SK-N-SH (cell line): Measurements from ENCODE around the gene RAG2. TPM values are rescaled to one million over a fixed set of nuclear protein-coding genes. Genes with fewer than 3 reads are reported as not detected.

Experiments used
- CTCF ChIA-PET: fragments of 300-600, 350-600 bp; formaldehyde crosslinking; extraction: SDS; loops from one replicate; lab custom pipeline; 2021; lab: Yijun Ruan, JAX
- POLR2A ChIA-PET: fragments of 350-600 bp; sonication (Branson Sonifier 250); formaldehyde crosslinking; extraction: SDS; loops from one replicate; lab custom pipeline; 2020; ENCODE audit warnings: antibody characterized with exemption, inconsistent platforms; lab: Yijun Ruan, JAX
- DNase-seq: peaks from one replicate; pipeline ENCODE4 v3.0.0; 2012
- H2AFZ ChIP-seq: fragments of 200-600 bp; sonication (generic); 2 replicates; pipeline ENCODE4 v1.8.1; 2016; ENCODE audit warnings: antibody characterized with exemption, mild to moderate bottlenecking, low read depth
- H3F3A ChIP-seq: fragments of 200-600 bp; sonication (generic); replicated peaks from 2 replicates; pipeline ENCODE3; 2016; ENCODE audit warnings: antibody characterized with exemption, mild to moderate bottlenecking; ENCODE audit not compliant: insufficient read depth
- H3K27ac ChIP-seq, 2 experiments: fragments of 200-500 bp in 1 of 2; fragments of 200-600 bp in 1 of 2; sonication (Bioruptor generic) in 1 of 2; sonication (generic), shearing (Covaris generic) in 1 of 2; 2 replicates each; pipeline versions ENCODE4 v1.5.1 to v1.6.1; 2014 to 2016; ENCODE audit warnings: low read depth in 2 of 2, inconsistent platforms in 1 of 2, low read length in 1 of 2, mild to moderate bottlenecking in 1 of 2, mixed read lengths in 1 of 2
- H3K27me3 ChIP-seq: fragments of 200-600 bp; sonication (generic), shearing (Covaris generic); 2 replicates; pipeline ENCODE4 v1.6.1; 2016; ENCODE audit warnings: mixed run types; ENCODE audit not compliant: insufficient read depth
- H3K36me3 ChIP-seq, 2 experiments: fragments of 200-500 bp in 1 of 2; fragments of 200-600 bp in 1 of 2; sonication (Bioruptor generic) in 1 of 2; sonication (generic) in 1 of 2; replicated peaks in 1 of 2; 2 replicates each; pipeline versions ENCODE3 to v1.5.1; 2014 to 2016; ENCODE audit warnings: low read length in 1 of 2, mild to moderate bottlenecking in 1 of 2; ENCODE audit not compliant: insufficient read depth in 2 of 2, control insufficient read depth in 1 of 2
- H3K4me1 ChIP-seq, 2 experiments: fragments of 200-500 bp in 1 of 2; fragments of 200-600 bp in 1 of 2; sonication (Bioruptor generic) in 1 of 2; sonication (generic), shearing (Covaris generic) in 1 of 2; 2 replicates each; pipeline versions ENCODE4 v1.5.1 to v1.6.1; 2014 to 2016; ENCODE audit warnings: low read depth in 1 of 2, low read length in 1 of 2, mixed run types in 1 of 2; ENCODE audit not compliant: insufficient read depth in 2 of 2, control insufficient read depth in 1 of 2
- H3K4me2 ChIP-seq: fragments of 200-600 bp; sonication (generic), shearing (Covaris generic); 2 replicates; pipeline ENCODE4 v1.6.1; 2017; ENCODE audit warnings: mixed run types
- H3K4me3 ChIP-seq, 2 experiments: fragments of 200-500 bp in 1 of 2; fragments of 200-600 bp in 1 of 2; sonication (Bioruptor generic) in 1 of 2; sonication (generic), shearing (Covaris generic) in 1 of 2; 2 replicates each; pipeline versions ENCODE4 v1.5.1 to v1.8.1; 2014 to 2016; ENCODE audit warnings: low read depth in 2 of 2, inconsistent platforms in 1 of 2, low read length in 1 of 2, mild to moderate bottlenecking in 1 of 2, mixed read lengths in 1 of 2, moderate library complexity in 1 of 2
- H3K79me2 ChIP-seq: fragments of 200-600 bp; sonication (generic); 2 replicates; pipeline ENCODE4 v1.8.1; 2017; ENCODE audit warnings: mild to moderate bottlenecking; ENCODE audit not compliant: insufficient read depth
- H3K9ac ChIP-seq: fragments of 200-600 bp; sonication (generic); 2 replicates; pipeline ENCODE4 v1.6.1; 2017; ENCODE audit warnings: mixed run types
- H3K9me2 ChIP-seq: fragments of 200-600 bp; sonication (generic); 2 replicates; pipeline ENCODE4 v1.6.1; 2017; ENCODE audit warnings: mixed run types
- H3K9me3 ChIP-seq: fragments of 200-600 bp; sonication (generic); 2 replicates; pipeline ENCODE4 v1.6.1; 2017; ENCODE audit warnings: mixed run types, mild to moderate bottlenecking, moderate library complexity
- H4K20me1 ChIP-seq: fragments of 200-600 bp; sonication (generic); 2 replicates; pipeline ENCODE4 v1.6.1; 2017; ENCODE audit warnings: mild to moderate bottlenecking, mixed run types; ENCODE audit not compliant: insufficient read depth
- ELF1 ChIP-seq: IDR thresholded peaks from 2 replicates; pipeline ENCODE4 v1.4.0; 2012
- EP300 ChIP-seq, 2 experiments: IDR thresholded peaks; 2 replicates each; pipeline versions ENCODE4 v1.4.0 to v1.6.1; 2012; ENCODE audit warnings: borderline replicate concordance in 1 of 2, low read depth in 1 of 2, low read length in 1 of 2
- GABPA ChIP-seq: IDR thresholded peaks from 2 replicates; pipeline ENCODE4 v1.4.0; 2012; ENCODE audit warnings: low read depth, mild to moderate bottlenecking
- IRF3 ChIP-seq: fragments of 150-350 bp; IDR thresholded peaks from 2 replicates; pipeline ENCODE4 v1.6.1; 2016; ENCODE audit warnings: mild to moderate bottlenecking, low read depth, low read length
- MEF2A ChIP-seq: IDR thresholded peaks from 2 replicates; pipeline ENCODE4 v1.4.0; 2012; ENCODE audit warnings: low read depth, borderline replicate concordance
- MXI1 ChIP-seq: IDR thresholded peaks from 2 replicates; pipeline ENCODE4 v1.6.1; 2012; ENCODE audit warnings: mild to moderate bottlenecking, low read depth, low read length, improper control_type of control experiment
- NFIC ChIP-seq: IDR thresholded peaks from 2 replicates; pipeline ENCODE4 v1.4.0; 2012; ENCODE audit warnings: borderline replicate concordance
- NRF1 ChIP-seq: IDR thresholded peaks from 2 replicates; pipeline ENCODE4 v1.6.1; 2012; ENCODE audit warnings: low read depth, mild to moderate bottlenecking, low read length
- RAD21 ChIP-seq: IDR thresholded peaks from 2 replicates; pipeline ENCODE4 v1.6.1; 2012; ENCODE audit warnings: mild to moderate bottlenecking, low read length
- RFX5 ChIP-seq: IDR thresholded peaks from 2 replicates; pipeline ENCODE4 v1.6.1; 2012; ENCODE audit warnings: mild to moderate bottlenecking, improper control_type of control experiment, low read length
- RXRA ChIP-seq: IDR thresholded peaks from 2 replicates; pipeline ENCODE4 v1.4.0; 2012; ENCODE audit warnings: low read depth, mild to moderate bottlenecking, borderline replicate concordance
- SIN3A ChIP-seq: IDR thresholded peaks from 2 replicates; pipeline ENCODE4 v1.6.1; 2012; ENCODE audit warnings: low read depth, mild to moderate bottlenecking, low read length, moderate library complexity, borderline replicate concordance
- SMC3 ChIP-seq: IDR thresholded peaks from 2 replicates; pipeline ENCODE4 v1.6.1; 2012; ENCODE audit warnings: low read depth, low read length, improper control_type of control experiment
- TAF1 ChIP-seq: IDR thresholded peaks from 2 replicates; pipeline ENCODE4 v1.6.1; 2012; ENCODE audit warnings: low read depth, mild to moderate bottlenecking, low read length, moderate library complexity, borderline replicate concordance
- WGBS: methylation state at CpG from one replicate; pipeline ENCODE4 v1.1.6; 2017; ENCODE audit warnings: low lambda C conversion rate; 5-methylcytosine and 5-hydroxymethylcytosine counted together
- polyA plus RNA-seq, 3 experiments: library from polyadenylated mRNA; depleted of rRNA; stranded (reverse); fragments of >200 nt; gene quantifications; 2 replicates each; pipeline ENCODE4 v1.2.3, GENCODE V29; 2012
- TF ChIP-seq, protein P1 (sequence below): IDR thresholded peaks from 2 replicates; pipeline ENCODE4 v1.4.0; 2012; ENCODE audit warnings: low read depth, borderline replicate concordance
- TF ChIP-seq, protein P2 (sequence below): IDR thresholded peaks from 2 replicates; pipeline ENCODE4 v1.4.0; 2012; ENCODE audit warnings: low read depth, borderline replicate concordance
- TF ChIP-seq, protein P3 (sequence below): IDR thresholded peaks from 2 replicates; pipeline ENCODE4 v1.4.0; 2012; ENCODE audit warnings: low read depth
- TF ChIP-seq, protein P4 (sequence below): fragments of 200-600 bp; sonication (generic); IDR thresholded peaks from 2 replicates; pipeline ENCODE4 v1.6.1; 2017; ENCODE audit warnings: antibody characterized with exemption, mild to moderate bottlenecking, moderate library complexity

The RAG2 gene
- polyA plus RNA-seq, 1 of the 3 experiments (the other 2 are of a cell fraction) = 0.15 TPM

DNA sequence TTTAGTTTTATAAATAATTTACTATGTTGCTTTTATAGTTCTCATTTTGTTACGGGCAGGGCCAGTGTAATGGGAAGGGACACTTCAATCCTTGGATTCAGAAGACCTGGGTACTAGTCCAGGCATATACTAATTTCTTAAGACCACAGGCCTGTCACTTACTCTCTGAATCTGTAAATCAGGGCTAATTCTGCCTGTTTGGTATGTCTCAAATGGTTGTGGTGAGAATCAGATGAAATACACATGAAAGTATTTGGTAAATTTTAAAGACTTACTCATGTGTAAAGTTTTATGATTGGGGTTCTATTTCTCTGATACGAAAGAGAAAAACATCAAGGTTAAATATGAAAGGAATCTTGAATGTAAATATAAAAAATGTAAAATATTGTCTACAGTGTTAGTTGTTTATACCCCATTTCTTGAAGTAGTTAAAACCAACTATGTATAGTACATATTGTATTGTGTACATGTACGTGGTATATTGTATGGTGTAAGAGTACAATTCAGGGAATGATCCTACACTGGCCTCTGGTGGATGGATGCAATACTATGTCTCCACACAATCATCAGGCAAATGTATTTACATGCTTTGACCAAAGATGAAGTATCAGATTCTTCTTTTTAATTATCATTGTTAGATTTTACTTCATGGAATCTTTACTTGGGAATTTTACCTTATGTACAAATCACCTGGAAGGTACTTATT lies 24.5 kb upstream of the RAG2 start:
- CTCF ChIA-PET = interaction anchor here (0.6 to 5.8 kb wide), 23 partner anchors 9 to 388 kb away, joined by 3 to 144 read pairs (median 4); partner anchors contain the start of genes RAG1 and TRAF6
- POLR2A ChIA-PET = interaction anchor here (1.3 kb wide), 1 partner anchor 58 kb away, joined by 6 read pairs; no protein-coding TSS in a partner anchor
- 76% methylated on average over 3 of the region's 3 CpGs for WGBS

DNA sequence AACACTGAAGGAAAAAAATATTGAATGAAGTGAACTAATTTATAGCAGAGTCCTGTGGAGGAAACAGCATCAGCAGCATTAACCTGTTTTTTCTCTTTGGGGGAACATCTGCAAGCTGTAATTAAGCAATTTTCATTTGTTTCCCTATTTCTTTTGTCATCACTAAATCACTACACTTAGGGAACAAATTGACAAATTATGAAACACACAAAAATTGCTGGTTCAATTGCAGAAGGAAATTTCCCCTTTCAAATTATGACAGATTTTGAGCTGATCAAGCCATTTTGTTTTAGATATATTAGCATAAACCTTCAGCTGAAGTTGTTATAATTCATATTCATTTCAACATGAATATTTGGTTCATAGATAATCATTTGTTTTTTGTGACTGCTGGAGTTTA lies 22.2 kb upstream of the RAG2 start:
- H3K4me1 ChIP-seq = peaks cover 16 to 49% of the 10 kb centered on the region in 2 experiments; a peak in 3 of 4 replicates
- POLR2A ChIA-PET = interaction anchor here (3.6 kb wide), 1 partner anchor 56 kb away, joined by 43 read pairs; no protein-coding TSS in a partner anchor
- no peak for TF ChIP-seq GABPA
- TF ChIP-seq, protein P1, sequence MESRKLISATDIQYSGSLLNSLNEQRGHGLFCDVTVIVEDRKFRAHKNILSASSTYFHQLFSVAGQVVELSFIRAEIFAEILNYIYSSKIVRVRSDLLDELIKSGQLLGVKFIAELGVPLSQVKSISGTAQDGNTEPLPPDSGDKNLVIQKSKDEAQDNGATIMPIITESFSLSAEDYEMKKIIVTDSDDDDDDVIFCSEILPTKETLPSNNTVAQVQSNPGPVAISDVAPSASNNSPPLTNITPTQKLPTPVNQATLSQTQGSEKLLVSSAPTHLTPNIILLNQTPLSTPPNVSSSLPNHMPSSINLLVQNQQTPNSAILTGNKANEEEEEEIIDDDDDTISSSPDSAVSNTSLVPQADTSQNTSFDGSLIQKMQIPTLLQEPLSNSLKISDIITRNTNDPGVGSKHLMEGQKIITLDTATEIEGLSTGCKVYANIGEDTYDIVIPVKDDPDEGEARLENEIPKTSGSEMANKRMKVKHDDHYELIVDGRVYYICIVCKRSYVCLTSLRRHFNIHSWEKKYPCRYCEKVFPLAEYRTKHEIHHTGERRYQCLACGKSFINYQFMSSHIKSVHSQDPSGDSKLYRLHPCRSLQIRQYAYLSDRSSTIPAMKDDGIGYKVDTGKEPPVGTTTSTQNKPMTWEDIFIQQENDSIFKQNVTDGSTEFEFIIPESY = no peak
- TF ChIP-seq MEF2A = no peak
- TF ChIP-seq ELF1 = no peak
- TF ChIP-seq MXI1 = no peak
- TF ChIP-seq, protein P2, sequence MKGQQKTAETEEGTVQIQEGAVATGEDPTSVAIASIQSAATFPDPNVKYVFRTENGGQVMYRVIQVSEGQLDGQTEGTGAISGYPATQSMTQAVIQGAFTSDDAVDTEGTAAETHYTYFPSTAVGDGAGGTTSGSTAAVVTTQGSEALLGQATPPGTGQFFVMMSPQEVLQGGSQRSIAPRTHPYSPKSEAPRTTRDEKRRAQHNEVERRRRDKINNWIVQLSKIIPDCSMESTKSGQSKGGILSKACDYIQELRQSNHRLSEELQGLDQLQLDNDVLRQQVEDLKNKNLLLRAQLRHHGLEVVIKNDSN = no peak
- no peak for TF ChIP-seq IRF3
- TF ChIP-seq, protein P3, sequence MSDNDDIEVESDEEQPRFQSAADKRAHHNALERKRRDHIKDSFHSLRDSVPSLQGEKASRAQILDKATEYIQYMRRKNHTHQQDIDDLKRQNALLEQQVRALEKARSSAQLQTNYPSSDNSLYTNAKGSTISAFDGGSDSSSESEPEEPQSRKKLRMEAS = no peak
- TF ChIP-seq TAF1 = no peak
- TF ChIP-seq SIN3A = no peak

More for the DNA sequence above, 24.5 kb upstream of the RAG2 start:
- peak; percentile 32 for DNase-seq
- Histone ChIP-seq H3K4me1 (peaks cover 16 to 52% of the 10 kb centered on the region in 2 experiments; a peak in 3 of 4 replicates), H3K27me3 (no peaks in the 10 kb centered on the region), H3K79me2 (no peaks in the 10 kb centered on the region), H3K9me3 (no peaks in the 10 kb centered on the region), H3K4me2 (no peak overlapping the region), H3F3A (no peaks in the 10 kb centered on the region), H3K4me3 (no peak overlapping the region), H3K36me3 (peaks cover 0 to 2% of the 10 kb centered on the region in 2 experiments), H3K27ac (peak overlapping the region in 1 of 2 experiments; percentile 100; a peak in 2 of 4 replicates), H4K20me1 (no peaks in the 10 kb centered on the region), H3K9ac (no peak overlapping the region), H3K9me2 (no peaks in the 10 kb centered on the region), H2AFZ (no peak overlapping the region)
- TF ChIP-seq RFX5 (peak; percentile 47; the same call in 1 of the 2 replicates), IRF3 (no peak), GABPA (no peak), RAD21 (peak; percentile 98), RXRA (no peak), EP300 (IDR thresholded peaks at IDR 0.05; ENCODE audit: borderline replicate concordance in 1 of 2, low read depth in 1 of 2, low read length in 1 of 2) (no peak), SMC3 (peak; percentile 94), NRF1 (no peak), NFIC (no peak)
- TF ChIP-seq, protein P4, sequence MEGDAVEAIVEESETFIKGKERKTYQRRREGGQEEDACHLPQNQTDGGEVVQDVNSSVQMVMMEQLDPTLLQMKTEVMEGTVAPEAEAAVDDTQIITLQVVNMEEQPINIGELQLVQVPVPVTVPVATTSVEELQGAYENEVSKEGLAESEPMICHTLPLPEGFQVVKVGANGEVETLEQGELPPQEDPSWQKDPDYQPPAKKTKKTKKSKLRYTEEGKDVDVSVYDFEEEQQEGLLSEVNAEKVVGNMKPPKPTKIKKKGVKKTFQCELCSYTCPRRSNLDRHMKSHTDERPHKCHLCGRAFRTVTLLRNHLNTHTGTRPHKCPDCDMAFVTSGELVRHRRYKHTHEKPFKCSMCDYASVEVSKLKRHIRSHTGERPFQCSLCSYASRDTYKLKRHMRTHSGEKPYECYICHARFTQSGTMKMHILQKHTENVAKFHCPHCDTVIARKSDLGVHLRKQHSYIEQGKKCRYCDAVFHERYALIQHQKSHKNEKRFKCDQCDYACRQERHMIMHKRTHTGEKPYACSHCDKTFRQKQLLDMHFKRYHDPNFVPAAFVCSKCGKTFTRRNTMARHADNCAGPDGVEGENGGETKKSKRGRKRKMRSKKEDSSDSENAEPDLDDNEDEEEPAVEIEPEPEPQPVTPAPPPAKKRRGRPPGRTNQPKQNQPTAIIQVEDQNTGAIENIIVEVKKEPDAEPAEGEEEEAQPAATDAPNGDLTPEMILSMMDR = peak; percentile 83

More for the DNA sequence above, 22.2 kb upstream of the RAG2 start:
- Histone ChIP-seq H4K20me1 (no peaks in the 10 kb centered on the region), H3F3A (no peaks in the 10 kb centered on the region), H3K27me3 (no peaks in the 10 kb centered on the region), H3K4me3 (no peak overlapping the region), H3K4me2 (no peak overlapping the region), H3K79me2 (no peaks in the 10 kb centered on the region), H3K27ac (peak overlapping the region; percentile 26 to 100; a peak in 3 of 4 replicates), H3K36me3 (peaks cover 0 to 2% of the 10 kb centered on the region in 2 experiments), H3K9me2 (no peaks in the 10 kb centered on the region), H3K9me3 (no peaks in the 10 kb centered on the region), H3K9ac (no peak overlapping the region), H2AFZ (no peak overlapping the region)
- DNase-seq = no peak
- CTCF ChIA-PET = interaction anchor here (0.6 to 5.8 kb wide), 10 partner anchors 8 to 128 kb away, joined by 3 to 144 read pairs (median 6); partner anchors contain the start of gene RAG1
